GM12892 (cell line): ENCODE measurements around the gene TUBGCP5.

Experiments used
- POLR2A ChIP-seq: IDR thresholded peaks from 2 replicates; pipeline ENCODE4 v1.6.1; 2011; ENCODE audit warnings: low read depth, low read length, control low read depth
- POLR2AphosphoS5 ChIP-seq: IDR thresholded peaks from 2 replicates; pipeline ENCODE4 v1.6.1; 2011; ENCODE audit warnings: low read depth, low read length, control low read depth

DNA sequence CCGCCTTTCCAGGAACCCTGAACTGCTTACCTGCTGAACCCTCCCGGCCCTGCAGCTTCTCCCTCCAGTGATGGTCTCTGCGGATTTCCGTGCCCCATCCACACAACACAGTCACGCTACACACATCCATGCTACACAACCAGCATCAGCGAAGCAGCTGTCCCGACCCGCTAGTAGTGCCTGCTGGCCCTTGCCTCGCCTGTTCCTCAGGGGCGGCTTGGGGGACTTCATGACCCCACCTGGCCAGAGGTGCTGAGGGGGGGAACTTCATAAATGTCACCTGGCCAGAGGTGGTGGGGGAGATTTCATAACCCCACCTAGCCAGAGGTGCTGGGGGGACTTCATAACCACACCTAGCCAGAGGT, 530 bp upstream of the TUBGCP5 start:
- TF ChIP-seq POLR2AphosphoS5 (no peak), POLR2A (no peak)
